ENCODE data around the gene SLC10A7.

The SLC10A7 gene

GRCh38 chr4:146336410-146336807, 185.3 kb downstream of the SLC10A7 start:
- Mint-ChIP-seq H3K27ac (no peak overlapping the region), H3K4me1 (ENCODE audit: low read depth) (peaks cover 1% of the 10 kb centered on the region), H3K9me3 (ENCODE audit: low read depth) (no peaks in the 10 kb centered on the region), H3K4me3 (no peak overlapping the region), H3K27me3 (no peaks in the 10 kb centered on the region), H3K36me3 (peaks cover 2% of the 10 kb centered on the region)

GRCh38 chr4:146335763-146336409, 185.9 kb downstream of the SLC10A7 start:
- no peak overlapping the region for H3K4me3 Mint-ChIP-seq
- no peaks in the 10 kb centered on the region for H3K27me3 Mint-ChIP-seq

GRCh38 chr4:146334862-146335449, 186.8 kb downstream of the SLC10A7 start:
- Mint-ChIP-seq H3K36me3 (peaks cover 2% of the 10 kb centered on the region), H3K27ac (no peak overlapping the region), H3K9me3 (ENCODE audit: low read depth) (no peaks in the 10 kb centered on the region), H3K4me3 (no peak overlapping the region), H3K27me3 (no peaks in the 10 kb centered on the region), H3K4me1 (ENCODE audit: low read depth) (peaks cover 1% of the 10 kb centered on the region)

More at GRCh38 chr4:146335763-146336409, 185.9 kb downstream of the SLC10A7 start:
- H3K36me3 Mint-ChIP-seq, result peaks cover 2% of the 10 kb centered on the region
- H3K9me3 Mint-ChIP-seq (ENCODE audit: low read depth), result no peaks in the 10 kb centered on the region
- H3K27ac Mint-ChIP-seq, result no peak overlapping the region
- peaks cover 1% of the 10 kb centered on the region for H3K4me1 Mint-ChIP-seq (ENCODE audit: low read depth)

DNA sequence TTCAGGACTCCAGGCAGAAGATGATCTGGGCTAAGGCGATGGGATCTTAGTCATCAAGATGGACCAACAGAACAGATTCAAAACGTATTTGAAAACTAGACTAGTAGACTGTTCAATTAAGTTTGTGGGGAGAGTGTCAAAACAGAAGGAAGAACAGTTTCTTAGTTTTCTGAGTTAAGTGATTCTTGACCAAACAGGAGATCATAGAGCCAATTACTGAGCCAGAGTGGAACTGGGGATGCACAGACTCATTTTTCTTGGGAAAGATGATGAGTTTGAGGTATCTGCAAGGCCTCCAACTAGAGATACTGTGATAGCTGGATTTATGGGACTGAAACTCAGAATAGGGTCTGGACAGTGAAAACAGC, 187.9 kb downstream of the SLC10A7 start:
- Mint-ChIP-seq H3K4me3 (no peak overlapping the region), H3K27me3 (no peaks in the 10 kb centered on the region), H3K36me3 (peaks cover 2% of the 10 kb centered on the region), H3K4me1 (ENCODE audit: low read depth) (peaks cover 1% of the 10 kb centered on the region), H3K27ac (no peak overlapping the region), H3K9me3 (ENCODE audit: low read depth) (no peaks in the 10 kb centered on the region)

DNA sequence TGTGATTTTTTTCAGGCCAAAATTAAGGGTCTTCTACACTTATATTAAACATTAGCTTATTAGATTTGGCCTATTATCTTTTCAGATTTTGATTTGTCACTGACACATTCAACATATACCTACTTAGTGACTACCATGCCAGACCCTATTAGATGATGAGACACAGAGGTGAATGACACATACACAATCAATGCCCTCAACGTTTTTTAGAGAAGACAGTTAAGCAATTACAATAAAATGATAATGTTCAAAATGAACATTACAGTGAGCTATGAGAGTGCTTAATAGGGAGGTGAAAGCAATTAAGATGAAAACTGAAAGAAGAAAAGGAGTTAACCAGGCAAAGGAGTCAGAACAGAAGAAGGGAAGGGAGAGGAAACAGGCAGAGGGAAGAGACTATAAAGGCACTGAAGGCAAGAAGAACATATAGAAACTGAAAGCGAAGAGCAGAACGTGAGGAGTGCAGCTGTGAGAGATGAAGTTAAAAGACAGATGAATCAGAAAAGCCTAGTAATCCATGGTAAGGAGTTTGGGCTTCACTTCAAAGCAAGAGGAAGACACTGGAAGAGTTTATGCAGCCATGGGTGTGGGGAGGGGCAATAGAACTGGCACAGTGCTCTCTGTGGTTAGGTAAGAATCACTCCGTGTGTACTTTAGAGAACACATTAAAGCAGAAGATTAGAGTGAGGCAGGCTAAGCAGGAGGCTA, 188.4 kb downstream of the SLC10A7 start:
- Mint-ChIP-seq H3K9me3 (ENCODE audit: low read depth) (no peaks in the 10 kb centered on the region), H3K4me3 (no peak overlapping the region), H3K4me1 (ENCODE audit: low read depth) (peaks cover 1% of the 10 kb centered on the region), H3K27me3 (no peaks in the 10 kb centered on the region), H3K36me3 (peaks cover 2% of the 10 kb centered on the region), H3K27ac (no peak overlapping the region)

DNA sequence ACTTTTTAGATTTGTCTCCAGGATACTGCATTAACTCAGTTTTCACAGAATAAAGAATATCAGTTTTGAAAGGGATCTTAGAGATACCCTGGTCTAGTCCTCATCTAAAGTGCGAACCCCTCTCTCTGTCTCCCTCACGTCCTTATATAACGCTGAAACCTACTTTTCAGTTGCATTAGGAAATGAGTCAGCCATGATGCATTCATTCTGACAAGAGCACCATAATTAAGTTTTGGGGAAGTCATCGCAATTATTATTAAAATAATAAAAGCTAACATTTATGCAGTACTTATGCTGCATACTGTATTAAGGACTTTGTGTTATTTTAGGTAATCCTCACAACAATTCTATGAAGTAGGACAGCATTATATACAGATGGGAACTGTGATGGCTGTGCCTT, 191.3 kb downstream of the SLC10A7 start:
- no peak overlapping the region for H3K27ac Mint-ChIP-seq
- no peak overlapping the region for H3K4me3 Mint-ChIP-seq
- H3K4me1 Mint-ChIP-seq (ENCODE audit: low read depth), result no peaks in the 10 kb centered on the region
- no peaks in the 10 kb centered on the region for H3K9me3 Mint-ChIP-seq (ENCODE audit: low read depth)
- H3K36me3 Mint-ChIP-seq, result peaks cover 2% of the 10 kb centered on the region
- H3K27me3 Mint-ChIP-seq, result no peaks in the 10 kb centered on the region

DNA sequence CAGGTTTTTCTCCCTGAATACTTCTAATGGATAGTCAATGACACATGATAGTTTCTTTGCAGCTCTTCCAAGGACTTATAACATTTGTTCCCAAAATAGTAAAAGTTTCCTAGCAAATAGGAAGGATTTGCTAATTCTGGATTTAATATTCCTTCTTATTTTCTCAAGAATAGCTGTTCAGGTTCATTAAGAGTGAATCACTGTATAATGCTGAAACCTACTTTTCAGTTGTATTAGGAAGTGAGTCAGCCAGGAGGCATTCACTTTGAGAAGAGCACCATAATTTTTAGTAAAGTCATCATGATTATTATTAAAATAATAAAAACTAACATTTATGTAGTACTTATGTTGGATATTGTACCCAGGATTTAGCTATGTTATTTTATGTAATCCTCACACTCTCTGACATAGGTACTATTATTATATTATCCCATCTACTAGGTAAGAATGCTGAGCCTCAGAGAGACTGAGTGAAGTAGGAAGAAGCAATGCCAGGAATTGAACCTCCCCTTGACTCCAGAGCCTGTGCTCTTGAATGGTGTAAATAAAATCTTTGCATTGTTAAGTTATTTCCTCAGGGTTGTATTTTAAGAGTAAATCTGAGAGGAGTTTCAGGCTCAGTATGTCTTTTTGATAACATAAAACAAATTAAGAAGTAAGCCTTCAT, 192.6 kb downstream of the SLC10A7 start:
- peaks cover 13% of the 10 kb centered on the region for H3K36me3 Mint-ChIP-seq
- H3K4me1 Mint-ChIP-seq (ENCODE audit: low read depth), result no peaks in the 10 kb centered on the region
- H3K4me3 Mint-ChIP-seq, result no peak overlapping the region

DNA sequence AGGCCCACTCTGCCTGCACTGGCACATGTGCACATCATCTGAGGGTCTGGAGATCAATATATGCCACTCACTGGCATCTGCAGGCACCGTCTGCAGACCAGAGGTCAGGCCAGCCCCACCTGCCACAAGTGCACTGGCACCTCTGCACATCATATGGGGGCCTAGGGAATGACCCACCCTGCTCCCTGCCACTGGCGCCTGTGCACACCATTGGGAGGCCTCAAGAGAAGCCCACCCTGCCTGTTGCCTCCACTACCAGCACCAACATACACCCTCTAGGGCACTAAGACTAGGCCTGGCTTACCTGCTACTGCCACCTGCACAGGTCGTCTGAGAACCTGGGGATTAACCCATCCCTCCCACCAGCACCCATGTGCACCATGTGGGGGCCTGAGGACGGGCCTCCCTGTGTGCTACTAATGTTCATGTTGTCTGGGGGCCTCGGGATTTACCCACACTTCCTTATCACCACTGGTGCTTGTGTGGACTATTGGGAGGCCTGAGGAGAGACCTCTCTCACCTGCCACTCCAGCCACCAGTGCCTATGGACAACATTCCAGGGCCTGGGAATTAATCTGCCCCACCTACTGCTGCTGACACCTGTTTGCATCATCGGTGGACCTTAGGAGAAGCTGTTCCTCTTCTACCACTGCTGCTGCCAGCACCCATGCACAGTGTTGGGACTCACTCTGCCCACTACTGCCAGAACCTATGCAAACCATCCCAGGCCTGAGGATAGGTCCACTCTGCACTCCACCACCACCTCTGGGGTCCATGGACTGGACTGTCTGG, 193.7 kb downstream of the SLC10A7 start:
- Mint-ChIP-seq H3K27me3 (no peaks in the 10 kb centered on the region), H3K27ac (no peak overlapping the region), H3K4me3 (no peak overlapping the region), H3K36me3 (peaks cover 18% of the 10 kb centered on the region), H3K9me3 (ENCODE audit: low read depth) (no peaks in the 10 kb centered on the region), H3K4me1 (ENCODE audit: low read depth) (no peaks in the 10 kb centered on the region)

More for the DNA sequence above, 192.6 kb downstream of the SLC10A7 start:
- no peaks in the 10 kb centered on the region for H3K9me3 Mint-ChIP-seq (ENCODE audit: low read depth)
- no peak overlapping the region for H3K27ac Mint-ChIP-seq
- H3K27me3 Mint-ChIP-seq, result no peaks in the 10 kb centered on the region

DNA sequence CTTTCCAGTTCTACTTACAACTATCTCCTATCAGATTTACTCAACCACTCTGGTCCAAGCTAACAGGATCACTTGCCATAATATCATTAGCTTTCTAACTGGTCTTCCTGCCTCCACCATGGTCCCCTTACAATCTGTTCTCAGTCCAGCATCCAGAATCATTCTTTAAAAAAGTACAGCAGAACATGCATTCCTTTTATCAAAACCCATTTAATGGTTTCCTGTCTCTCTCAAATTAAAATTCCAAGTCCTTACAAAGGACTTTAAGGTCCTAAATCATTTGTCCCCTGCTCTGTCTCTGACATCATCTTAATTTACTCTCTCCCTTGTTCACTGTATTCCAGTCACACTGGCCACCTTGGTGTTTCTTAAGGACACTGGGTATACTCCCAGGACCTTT, 202.8 kb downstream of the SLC10A7 start:
- H3K27ac Mint-ChIP-seq, result no peak overlapping the region
- H3K4me3 Mint-ChIP-seq, result no peak overlapping the region
- no peaks in the 10 kb centered on the region for H3K27me3 Mint-ChIP-seq
- no peaks in the 10 kb centered on the region for H3K4me1 Mint-ChIP-seq (ENCODE audit: low read depth)
- H3K36me3 Mint-ChIP-seq, result peaks cover 10% of the 10 kb centered on the region
- no peaks in the 10 kb centered on the region for H3K9me3 Mint-ChIP-seq (ENCODE audit: low read depth)

GRCh38 chr4:146317783-146318182, 204.0 kb downstream of the SLC10A7 start:
- Mint-ChIP-seq H3K27ac (no peak overlapping the region), H3K9me3 (ENCODE audit: low read depth) (no peaks in the 10 kb centered on the region)

GRCh38 chr4:146315184-146315583, 206.6 kb downstream of the SLC10A7 start:
- H3K27ac Mint-ChIP-seq, result no peak overlapping the region
- no peaks in the 10 kb centered on the region for H3K9me3 Mint-ChIP-seq (ENCODE audit: low read depth)
- no peaks in the 10 kb centered on the region for H3K27me3 Mint-ChIP-seq
- H3K4me1 Mint-ChIP-seq (ENCODE audit: low read depth), result no peaks in the 10 kb centered on the region
- no peak overlapping the region for H3K4me3 Mint-ChIP-seq
- H3K36me3 Mint-ChIP-seq, result peaks cover 2% of the 10 kb centered on the region

More at GRCh38 chr4:146317783-146318182, 204.0 kb downstream of the SLC10A7 start:
- Mint-ChIP-seq H3K4me1 (ENCODE audit: low read depth) (no peaks in the 10 kb centered on the region), H3K4me3 (no peak overlapping the region), H3K36me3 (peaks cover 6% of the 10 kb centered on the region), H3K27me3 (no peaks in the 10 kb centered on the region)

- Mint-ChIP-seq H3K36me3 (peaks cover 5% of the 10 kb centered on the region), H3K4me3 (no peak overlapping the region), H3K27ac (no peak overlapping the region), H3K9me3 (ENCODE audit: low read depth) (no peaks in the 10 kb centered on the region), H3K27me3 (no peaks in the 10 kb centered on the region), H3K4me1 (ENCODE audit: low read depth) (no peaks in the 10 kb centered on the region)
Observed at GRCh38 chr4:146311238-146311970, 210.3 kb downstream of the SLC10A7 start.

GRCh38 chr4:146310319-146311021, 211.3 kb downstream of the SLC10A7 start:
- H3K27me3 Mint-ChIP-seq, result no peaks in the 10 kb centered on the region
- no peaks in the 10 kb centered on the region for H3K4me1 Mint-ChIP-seq (ENCODE audit: low read depth)
- no peak overlapping the region for H3K4me3 Mint-ChIP-seq
- H3K27ac Mint-ChIP-seq, result no peak overlapping the region
- H3K36me3 Mint-ChIP-seq, result peaks cover 8% of the 10 kb centered on the region
- no peaks in the 10 kb centered on the region for H3K9me3 Mint-ChIP-seq (ENCODE audit: low read depth)

Measured in activated naive CD8-positive, alpha-beta T cell (primary cell).